Measurements from ENCODE around the gene TERT. TPM values are rescaled to one million over a fixed set of nuclear protein-coding genes. Genes with fewer than 3 reads are reported as not detected.
"Not testable (repeated sequence)": the region's sequence is repeated elsewhere in the genome, so short reads cannot be mapped to it uniquely, and the experiment has no call there.

Gene TERT
- total RNA-seq, 1 donor from 2014 or later, result 0.17 TPM

DNA sequence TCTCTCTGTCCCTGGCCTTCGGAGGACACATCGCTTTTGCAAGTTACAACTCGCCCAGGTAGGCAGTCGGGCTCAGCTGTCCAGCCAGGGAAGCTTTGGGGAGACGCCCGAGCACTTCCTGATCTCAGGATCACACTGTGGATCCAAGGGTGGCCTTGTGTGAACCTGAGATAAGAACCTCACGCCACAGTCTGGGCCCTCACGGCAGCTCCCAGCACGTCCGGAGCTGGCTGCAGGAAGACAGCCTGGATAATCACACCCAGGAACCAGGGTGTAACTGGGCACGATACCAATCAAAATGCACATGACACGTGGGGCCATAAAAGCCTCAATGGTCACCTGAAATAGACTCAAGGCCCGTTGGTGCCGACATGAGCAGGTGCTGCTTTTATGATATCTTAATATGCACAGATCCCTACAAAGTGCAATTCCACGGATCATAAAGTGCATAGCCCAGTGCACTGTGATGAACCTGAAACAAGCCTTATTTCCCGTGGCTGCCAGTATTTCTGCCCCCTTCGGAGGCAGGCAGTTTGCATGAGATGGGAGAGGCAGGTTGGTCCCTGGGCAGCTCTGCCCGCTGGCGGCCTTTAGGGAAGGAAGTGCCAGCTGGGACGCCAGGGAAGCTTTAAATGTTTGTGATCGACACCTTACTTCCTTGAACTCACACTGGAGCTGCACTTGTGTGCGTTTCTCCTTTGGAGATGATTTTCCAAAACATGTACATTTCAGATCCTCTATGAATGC is 55.2 kb downstream of the TERT start:
- DNase-seq, result no peak

DNA sequence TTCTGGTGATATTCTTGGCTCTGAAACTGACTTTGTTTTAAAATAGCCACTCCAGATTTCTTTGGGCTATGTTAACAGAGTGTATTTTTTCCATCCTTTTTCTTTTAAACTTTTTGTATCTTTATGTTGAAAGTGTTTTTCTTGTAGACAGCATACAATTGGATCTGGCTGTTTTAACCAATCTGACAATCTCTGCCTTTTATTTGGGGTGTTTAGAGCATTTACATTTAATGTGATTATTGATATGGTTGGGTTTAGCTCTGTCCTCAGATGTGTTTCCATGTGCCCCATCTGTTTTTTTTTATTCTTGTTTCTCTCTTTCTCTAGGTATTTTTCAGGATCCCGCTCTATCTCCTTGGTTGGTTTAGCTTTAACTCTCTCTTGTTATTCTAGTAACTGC is 59.0 kb downstream of the TERT start:
- DNase-seq, result no peak

DNA sequence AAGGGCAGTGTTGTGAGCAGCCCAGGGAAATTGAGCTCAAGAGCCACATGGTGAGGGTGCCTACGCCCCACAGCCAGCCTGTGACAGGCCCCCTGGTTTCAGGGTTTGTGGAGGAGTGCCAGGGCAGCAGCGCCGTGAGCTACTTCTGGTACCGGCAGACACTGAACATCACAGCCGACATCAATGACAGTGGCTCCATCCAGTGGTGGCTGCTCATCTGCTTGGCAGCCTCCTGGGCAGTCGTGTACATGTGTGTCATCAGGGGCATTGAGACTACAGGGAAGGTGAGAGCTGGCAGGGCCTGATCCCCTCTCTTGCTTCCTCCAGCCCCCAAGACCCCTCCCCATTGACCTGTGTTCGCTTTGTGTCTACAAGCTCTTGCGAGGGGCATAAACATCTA is 59.5 kb downstream of the TERT start:
- no peak for DNase-seq

DNA sequence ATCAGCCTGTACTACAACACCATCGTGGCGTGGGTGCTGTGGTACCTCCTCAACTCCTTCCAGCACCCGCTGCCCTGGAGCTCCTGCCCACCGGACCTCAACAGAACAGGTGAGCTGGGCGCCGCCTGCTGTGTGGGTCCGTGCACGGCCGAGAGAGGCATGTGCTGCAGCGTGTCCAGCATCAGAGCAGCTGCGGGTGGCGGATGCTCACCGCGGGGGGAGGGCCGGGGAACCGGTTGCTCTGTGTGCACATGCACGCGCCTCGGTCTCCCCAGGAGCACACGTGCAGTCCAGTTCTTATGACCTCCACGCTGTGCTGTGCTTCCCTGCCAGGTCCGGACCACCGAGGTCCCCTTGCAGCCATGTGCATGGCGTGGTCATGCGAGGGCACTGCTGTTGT is 62.1 kb downstream of the TERT start:
- DNase-seq, result no peak

DNA sequence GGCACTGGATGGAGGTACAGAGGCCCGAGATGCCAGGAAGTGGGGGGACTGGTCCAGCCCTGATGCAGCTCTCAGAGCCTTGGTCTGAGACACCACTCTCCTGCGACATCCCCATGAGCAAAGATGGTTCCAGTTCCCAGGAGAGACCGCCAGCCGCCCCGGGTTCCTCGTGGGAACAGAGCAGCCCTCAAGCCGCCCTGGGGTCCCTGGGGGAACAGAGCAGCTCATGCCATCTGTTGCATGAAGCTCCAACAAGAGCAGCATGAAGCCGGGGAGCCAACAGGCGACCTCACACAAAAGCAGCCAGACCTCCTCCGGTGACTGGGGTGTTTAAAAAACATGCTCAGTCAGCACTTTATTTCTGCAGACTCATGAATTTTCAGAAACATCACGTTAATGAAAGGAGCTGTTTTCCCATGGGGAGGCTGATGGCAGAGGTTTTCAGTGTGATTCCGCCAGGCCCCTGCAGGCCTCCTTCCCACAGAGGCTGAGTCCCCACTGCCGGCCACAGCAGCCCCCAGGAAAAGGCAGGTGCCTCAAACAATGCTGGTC is 63.4 kb downstream of the TERT start:
- DNase-seq, result no peak

DNA sequence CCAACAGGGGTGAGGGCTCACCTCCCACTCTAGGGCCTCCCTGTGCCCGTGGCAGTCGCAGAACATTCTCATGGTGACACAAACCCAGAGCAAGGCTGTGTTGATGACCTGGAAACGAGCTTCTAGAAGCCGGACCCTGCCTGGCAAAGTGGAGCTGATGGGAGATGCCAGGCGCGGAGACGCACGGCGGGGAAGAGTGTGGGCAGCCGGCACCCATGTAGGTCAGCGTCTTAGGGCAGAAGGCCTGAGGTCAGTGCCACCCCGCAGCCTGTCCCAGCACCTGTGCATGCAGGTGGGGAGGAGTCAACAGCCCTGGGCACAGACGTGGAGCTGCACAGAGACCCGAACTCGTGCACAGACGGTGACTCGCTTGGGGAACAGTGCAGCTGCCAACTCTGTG is 64.3 kb downstream of the TERT start:
- DNase-seq, result no peak

DNA sequence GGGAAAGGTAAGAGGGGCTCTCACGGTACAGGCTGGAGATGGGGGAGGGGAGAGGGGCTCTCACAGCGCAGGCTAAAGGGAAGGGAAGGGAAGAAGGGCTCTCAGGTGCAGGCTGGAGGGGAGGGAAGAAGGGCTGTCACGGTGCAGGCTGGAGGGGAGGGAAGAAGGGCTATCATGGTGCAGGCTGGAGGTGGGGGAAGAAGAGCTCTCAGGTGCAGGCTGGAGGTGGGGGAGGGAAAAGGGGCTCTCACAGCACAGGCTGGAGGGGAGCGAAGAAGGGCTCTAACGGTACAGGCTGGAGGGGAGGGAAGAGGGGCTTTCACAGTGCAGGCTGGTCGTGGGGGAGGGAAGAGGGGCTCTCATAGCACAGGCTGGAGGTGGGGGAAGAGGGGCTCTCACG is 65.0 kb downstream of the TERT start:
- no peak for DNase-seq

DNA sequence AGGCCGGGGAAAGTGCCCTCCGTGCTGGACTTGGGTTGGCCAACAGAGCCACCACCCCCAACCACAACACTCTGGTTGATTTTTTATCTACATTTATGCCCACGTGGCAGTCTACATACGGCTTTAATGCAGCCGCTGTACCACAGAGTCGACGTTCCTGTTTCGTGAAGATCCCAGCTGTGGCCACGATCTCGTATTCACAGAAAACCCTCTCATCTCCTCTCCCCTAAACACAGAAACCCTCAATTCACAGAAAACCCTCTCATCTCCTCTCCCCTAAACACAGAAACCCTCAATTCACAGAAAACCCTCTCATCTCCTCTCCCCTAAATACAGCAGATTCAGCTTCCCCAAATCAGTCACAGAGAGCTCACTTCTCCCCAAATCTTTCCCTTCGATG is 65.8 kb downstream of the TERT start:
- DNase-seq, result not testable (repeated sequence)

DNA sequence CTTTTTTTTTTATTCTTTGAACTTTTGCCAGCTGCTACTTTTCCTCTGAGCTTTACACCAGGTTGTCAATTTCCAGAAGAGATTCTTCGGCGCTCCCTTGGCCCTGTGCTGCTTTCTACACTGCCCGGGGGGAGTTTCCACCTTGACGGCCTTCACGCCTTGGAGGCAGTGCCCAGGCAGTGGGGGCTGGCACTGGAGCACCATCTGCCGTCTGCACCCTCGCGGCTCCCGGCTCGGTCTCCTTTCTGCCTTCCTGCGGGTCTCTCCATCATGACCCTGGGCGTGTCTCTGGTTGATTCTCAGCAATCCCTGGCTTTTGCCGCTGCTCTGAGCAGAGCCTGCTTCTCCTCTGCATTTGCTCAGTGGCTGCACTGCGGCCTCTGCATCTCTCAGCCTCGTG is 66.7 kb downstream of the TERT start:
- no peak for DNase-seq

DNA sequence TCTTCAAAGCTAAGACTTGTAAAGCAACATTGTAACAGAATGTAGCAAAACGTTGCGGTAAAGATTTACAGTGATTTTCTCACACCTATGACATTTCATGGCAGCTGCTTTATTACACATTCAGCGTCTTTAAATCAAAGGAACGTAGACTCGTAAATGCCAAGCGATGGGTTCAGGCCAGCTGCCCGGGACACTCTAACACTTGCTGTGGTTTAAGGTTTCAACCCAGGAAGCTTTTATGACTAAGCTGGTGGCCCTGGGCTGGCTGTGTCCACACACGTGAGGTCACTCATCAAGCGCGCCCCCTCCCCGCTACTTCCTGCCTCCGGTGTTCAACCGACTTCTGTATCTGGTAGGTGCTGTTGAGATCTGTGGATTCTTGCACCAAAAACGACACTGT is 67.2 kb downstream of the TERT start:
- peak; percentile 6 for DNase-seq

DNA sequence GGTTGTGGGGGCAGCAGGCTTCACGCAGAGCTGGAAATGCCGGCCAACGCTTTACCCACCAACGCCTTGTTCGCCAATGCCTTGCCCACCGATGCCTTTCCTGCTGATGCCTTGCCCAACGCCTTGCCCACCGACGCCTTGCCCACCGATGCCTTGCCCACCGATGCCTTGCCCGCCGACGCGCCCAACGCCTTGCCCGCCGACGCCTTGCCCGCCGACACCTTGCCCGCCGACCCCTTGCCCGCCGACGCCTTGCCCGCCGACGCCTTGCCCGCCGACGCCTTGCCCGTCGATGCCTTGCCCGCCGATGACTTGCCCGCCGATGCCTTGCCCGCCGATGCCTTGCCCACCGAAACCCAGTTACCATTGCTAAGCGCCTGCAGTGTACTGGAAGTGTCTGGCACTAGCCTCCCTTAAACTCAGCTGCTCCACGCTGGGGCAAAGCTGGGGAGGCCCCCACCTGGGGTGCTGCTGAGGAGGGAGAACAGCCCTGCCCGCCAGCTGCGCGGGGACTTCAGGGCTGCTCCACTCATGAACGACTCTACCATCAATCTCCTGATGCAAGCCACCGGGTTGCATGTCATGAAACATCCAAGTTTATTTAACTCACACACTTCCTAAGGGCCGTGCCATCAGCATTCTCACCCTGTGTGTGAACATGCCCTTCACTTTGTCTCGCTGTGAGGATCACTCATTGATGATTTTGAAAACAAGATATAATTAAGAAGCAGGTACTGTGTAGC is 67.9 kb downstream of the TERT start:
- no peak for DNase-seq

DNA sequence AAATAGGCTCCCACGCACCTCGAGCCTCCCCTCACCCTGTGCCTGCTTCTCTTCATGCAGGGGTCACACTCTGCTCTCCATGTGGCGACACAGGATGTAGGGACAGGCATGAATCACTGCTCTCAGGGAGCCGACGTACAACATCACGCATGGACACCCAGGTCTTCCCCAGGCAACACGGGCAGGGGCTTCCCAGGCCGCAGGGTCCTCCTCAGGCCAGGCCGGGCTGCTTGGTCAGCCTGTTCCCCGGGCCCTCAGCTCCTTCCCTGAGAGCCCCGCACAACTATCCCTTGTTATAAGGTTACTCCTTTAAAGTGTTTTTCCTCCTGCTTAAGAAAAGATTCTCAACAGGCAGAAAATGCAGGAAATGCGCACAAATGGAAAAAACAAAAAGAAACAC is 68.6 kb downstream of the TERT start:
- no peak for DNase-seq

DNA sequence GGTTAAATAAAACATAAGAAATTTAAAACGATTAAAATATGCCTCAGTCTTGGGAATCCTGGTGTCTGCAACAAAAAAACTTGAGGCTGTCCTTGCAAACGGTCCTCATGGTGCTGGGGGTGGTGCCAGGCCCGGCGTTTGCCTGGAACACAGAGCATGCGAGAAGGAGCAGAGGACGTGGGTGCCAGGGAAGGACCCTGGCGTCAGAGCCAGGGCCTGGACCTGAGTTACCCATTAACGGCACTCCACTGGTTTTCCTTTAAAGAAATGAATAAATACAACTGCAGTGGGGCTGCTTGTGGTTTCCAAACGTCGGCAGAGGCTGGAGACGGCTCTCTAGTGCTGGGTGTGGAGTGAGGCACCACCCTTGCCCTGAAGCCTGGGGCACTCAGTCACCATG is 69.8 kb downstream of the TERT start, which contains the start of gene SLC6A18:
TSS of gene SLC6A18 (plus strand) at position 301 of the 400 bp plus-strand sequence. CDS start at position 398, 97 bp downstream.
- DNase-seq, result no peak

DNA sequence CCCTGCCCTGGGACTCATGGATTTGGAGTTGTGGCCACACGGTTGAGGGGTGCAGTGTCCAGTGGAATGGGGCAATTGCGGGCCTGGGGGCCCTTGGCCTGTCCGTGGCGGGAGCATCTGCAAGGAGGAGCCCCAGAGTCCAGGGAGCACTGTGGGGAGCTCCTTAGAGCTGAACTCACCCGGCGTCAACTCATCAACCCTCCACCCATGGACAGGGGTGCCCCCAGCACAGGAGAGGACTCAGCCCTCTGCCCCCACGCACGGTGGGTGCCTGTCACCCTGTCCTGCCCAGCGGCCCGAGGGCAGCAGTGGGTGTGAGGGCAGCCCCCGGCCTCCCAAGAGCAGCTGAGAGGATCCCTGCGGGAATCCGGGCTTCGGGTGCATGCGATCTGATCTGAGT is 70.2 kb downstream of the TERT start:
- no peak for DNase-seq

DNA sequence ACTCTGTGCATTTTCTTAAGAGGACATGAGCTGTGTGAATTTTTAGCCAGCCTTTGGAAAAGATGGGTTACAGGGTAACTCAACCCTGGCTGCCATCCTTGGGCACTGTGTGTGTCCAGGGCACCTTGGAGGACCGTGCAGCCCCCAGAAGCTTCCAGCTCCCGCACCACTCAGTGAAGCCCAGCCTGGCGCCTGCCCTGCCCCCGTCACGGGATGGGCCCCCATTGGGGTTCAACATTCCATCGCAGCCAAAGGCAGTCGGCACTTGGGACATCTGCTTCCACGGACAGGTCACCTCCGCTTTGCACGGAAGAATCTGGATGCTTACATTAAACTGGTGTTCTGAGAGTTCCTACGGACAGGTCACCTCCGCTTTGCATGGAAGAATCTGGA is 71.6 kb downstream of the TERT start:
- no peak for DNase-seq

DNA sequence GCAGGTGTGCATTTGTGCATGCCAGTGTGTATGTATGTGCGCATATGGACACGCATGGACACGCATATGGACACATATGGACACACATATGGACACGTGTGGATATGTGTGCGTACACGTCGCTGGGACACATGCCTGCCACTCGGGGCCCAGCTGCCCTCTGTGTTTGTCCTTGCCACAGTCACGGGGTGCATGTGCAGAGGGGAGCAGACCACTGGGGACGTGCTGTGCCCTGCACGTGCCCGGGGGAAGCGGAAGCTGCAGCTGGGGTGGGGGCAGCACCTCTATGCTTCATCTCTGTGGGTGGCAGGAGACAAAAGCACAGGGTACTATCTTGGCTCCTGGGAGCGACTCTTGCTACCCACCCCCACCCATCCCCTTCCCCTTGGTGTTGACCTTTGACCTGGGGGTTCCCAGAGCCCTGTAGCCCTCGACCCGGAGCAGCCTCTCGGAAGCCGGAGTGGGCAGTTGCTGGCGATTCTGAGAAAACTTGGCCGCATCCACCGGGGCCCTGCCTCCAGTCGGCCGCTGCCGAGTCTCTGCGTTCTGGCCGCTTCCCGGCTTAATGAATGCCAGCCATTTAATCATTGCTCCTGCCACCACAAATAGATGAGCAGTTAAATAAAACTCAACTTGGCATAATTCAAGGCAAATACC is 72.1 kb downstream of the TERT start:
- DNase-seq, result no peak

DNA sequence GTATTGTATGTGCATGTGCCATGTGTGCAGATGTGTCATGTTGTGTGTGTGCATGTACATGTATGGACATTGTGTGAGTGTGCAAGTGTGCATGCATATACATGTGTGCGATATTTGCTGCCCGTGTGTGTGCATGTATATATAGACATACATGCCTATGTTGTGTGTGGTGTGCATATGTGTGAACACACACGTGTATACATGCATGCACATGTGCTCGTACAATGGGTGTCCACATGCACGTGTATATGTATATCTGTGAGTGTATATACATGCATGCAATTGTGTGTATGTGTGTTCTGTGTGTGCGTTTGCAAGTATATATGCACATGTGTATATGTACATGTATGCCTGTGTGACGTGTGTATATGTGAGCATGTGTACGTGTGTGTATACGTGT is 72.7 kb downstream of the TERT start:
- no peak for DNase-seq

DNA sequence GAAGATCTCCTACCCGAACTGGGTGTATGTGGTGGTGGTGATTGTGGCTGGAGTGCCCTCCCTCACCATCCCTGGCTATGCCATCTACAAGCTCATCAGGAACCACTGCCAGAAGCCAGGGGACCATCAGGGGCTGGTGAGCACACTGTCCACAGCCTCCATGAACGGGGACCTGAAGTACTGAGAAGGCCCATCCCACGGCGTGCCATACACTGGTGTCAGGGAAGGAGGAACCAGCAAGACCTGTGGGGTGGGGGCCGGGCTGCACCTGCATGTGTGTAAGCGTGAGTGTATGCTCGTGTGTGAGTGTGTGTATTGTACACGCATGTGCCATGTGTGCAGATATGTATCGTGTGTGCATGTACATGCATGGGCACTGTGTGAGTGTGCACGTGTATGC is 73.1 kb downstream of the TERT start:
- no peak for DNase-seq

DNA sequence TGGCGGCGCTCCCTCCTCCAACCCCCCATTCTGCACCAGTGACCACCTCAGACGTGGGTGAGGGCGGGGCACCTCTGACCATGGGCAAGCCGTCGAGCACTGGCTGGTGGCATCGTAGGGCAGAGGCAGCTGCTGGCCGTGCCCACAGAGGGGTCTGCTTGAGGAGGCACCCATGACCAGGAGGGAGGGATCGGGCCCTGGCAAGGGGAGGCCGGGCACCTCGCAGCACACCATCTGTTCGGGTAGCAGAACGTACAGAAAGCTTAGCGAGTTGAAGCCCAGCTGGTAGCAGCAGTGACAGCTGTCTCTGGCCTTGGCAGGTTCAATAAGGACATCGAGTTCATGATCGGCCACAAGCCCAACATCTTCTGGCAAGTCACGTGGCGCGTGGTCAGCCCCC is 74.0 kb downstream of the TERT start:
- no peak for DNase-seq

DNA sequence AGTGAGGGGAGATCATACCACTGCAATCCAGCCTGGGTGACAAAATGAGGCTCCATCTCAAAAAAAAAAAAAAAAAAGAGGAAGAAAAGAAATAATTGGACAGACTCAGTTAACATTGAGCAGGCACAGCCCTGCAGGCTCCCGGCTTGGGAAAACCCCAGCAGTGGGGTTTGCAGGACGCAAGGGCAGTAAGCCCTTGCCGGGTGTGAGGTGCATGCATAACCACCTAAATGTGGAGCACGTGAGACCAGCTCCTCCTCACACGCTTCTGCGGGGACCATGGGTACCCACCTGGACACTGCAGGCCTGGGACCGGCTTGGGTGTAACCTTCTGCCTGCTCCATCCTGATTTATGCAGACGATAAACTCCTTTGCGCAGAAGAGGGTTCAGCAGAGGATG is 74.5 kb downstream of the TERT start:
- no peak for DNase-seq

DNA sequence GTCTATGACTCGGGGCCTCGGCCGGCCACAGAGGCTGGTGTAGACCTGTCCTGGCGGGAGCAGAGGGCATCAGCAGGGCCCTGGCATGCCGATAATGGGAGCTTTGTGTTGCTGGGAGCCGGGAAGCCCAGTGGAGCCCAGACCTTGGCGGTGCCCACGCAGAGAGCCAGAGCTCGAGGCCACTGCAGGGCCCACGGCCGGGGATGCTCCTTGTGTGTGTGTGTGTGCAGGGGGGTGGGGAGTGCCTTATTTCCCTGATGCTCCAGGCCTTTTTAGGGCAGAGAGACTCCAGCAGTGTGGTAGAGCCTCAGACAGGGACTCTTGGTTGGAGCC is 75.1 kb downstream of the TERT start:
- no peak for DNase-seq

DNA sequence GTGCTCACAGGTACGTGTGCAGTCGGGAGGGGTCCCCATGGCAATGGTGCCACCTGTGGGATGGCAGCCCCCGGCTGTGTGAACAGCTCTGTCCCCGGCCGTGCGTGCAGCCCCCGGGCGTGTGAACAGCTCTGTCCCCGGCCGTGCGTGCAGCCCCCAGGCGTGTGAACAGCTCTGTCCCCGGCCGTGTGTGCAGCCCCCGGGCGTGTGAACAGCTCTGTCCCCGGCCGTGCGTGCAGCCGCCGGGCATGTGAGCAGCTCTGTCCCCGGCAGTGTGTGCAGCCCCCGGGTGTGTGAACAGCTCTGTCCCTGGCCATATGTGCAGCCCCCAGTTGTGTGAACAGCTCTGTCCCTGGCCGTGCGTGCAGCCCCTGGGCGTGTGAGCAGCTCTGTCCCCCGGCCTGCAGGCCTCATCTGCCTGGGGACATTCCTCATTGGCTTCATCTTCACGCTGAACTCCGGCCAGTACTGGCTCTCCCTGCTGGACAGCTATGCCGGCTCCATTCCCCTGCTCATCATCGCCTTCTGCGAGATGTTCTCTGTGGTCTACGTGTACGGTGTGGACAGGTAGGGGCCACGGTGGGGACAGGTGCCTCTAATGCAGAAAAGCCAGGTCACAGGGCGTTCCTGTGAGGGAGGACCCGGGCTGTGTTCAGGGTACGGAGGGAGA is 75.6 kb downstream of the TERT start:
- no peak for DNase-seq
